HG02763 (cell line): Measurements from ENCODE around the gene CYP2S1.

Experiments used
- ATAC-seq: cut with Tn5 transposase; IDR thresholded peaks from one replicate; pipeline ENCODE4 v1.9.1; 2021; ENCODE audit warnings: mild to moderate bottlenecking, moderate library complexity; ENCODE audit not compliant: unreplicated experiment

CYP2S1 gene

GRCh38 chr19:41255171-41255570 lies 62.2 kb downstream of the CYP2S1 start:
- ATAC-seq = no peak
